ENCODE results near the gene WDR43. TPM values are rescaled to one million over a fixed set of nuclear protein-coding genes. Genes with fewer than 3 reads are reported as not detected.

Gene WDR43
- total and polyA plus RNA-seq, 11 donors = 4.5 to 35.9 (median 22.5) TPM

GRCh38 chr2:28949190-28949589 is 54.7 kb downstream of the WDR43 start:
- no peak for DNase-seq
- H3K4me3 ChIP-seq = no peak overlapping the region
- H3K9me3 ChIP-seq = peaks cover 0 to 8% (median 0%) of the 10 kb centered on the region in 12 donors
- H3K4me1 ChIP-seq = peaks cover 0 to 20% (median 0%) of the 10 kb centered on the region in 12 donors
- WGBS, 4 donors = 93 to 100% (median 95%) methylated on average over 1 of the region's 1 CpG
- ATAC-seq = no peak
- TF ChIP-seq CTCF (IDR thresholded peaks at IDR 0.05) (no peak), POLR2A (IDR thresholded peaks at IDR 0.05) (no peak)
- intact Hi-C loops (cut with DNase I) = no loop called here
- peaks cover 0 to 54% (median 48%) of the 10 kb centered on the region in 9 donors for H3K36me3 ChIP-seq
- no peak overlapping the region for H3K27ac ChIP-seq
- H3K27me3 ChIP-seq = no peaks in the 10 kb centered on the region

GRCh38 chr2:28949617-28950305 is 55.3 kb downstream of the WDR43 start:
- no peak overlapping the region for H3K27ac ChIP-seq
- peaks cover 0 to 20% (median 0%) of the 10 kb centered on the region in 12 donors for H3K4me1 ChIP-seq
- H3K9me3 ChIP-seq = peaks cover 0 to 8% (median 0%) of the 10 kb centered on the region in 12 donors
- no peaks in the 10 kb centered on the region for H3K27me3 ChIP-seq
- TF ChIP-seq POLR2A (IDR thresholded peaks at IDR 0.05) (no peak), CTCF (IDR thresholded peaks at IDR 0.05) (no peak)
- WGBS, 4 donors = 88 to 89% (median 88%) methylated on average over 11 of the region's 11 CpGs
- intact Hi-C loops (cut with DNase I) = loop anchor here in 3 of 10 donors (10.0 kb wide), 3 partner anchors 385 to 1075 kb away; no protein-coding TSS in a partner anchor
- ATAC-seq (no peak), DNase-seq (no peak)
- no peak overlapping the region for H3K4me3 ChIP-seq
- H3K36me3 ChIP-seq = peaks cover 0 to 48% (median 42%) of the 10 kb centered on the region in 9 donors

- no peak overlapping the region for H3K4me3 ChIP-seq
- DNase-seq (no peak), ATAC-seq (no peak)
- no peaks in the 10 kb centered on the region for H3K27me3 ChIP-seq
- H3K4me1 ChIP-seq = peaks cover 0 to 20% (median 0%) of the 10 kb centered on the region in 12 donors
- H3K27ac ChIP-seq = peak overlapping the region in 2 of 12 donors; percentile 38 to 41
- peaks cover 0 to 8% (median 0%) of the 10 kb centered on the region in 12 donors for H3K9me3 ChIP-seq
- TF ChIP-seq POLR2A (IDR thresholded peaks at IDR 0.05) = no peak
- TF ChIP-seq CTCF (IDR thresholded peaks at IDR 0.05) = no peak
- 96 to 98% (median 97%) methylated on average over 12 of the region's 12 CpGs for WGBS, 4 donors
- H3K36me3 ChIP-seq = peaks cover 0 to 35% (median 29%) of the 10 kb centered on the region in 9 donors
- intact Hi-C loops (cut with DNase I) = loop anchor here in 3 of 10 donors (10.0 kb wide), 3 partner anchors 386 to 1074 kb away; no protein-coding TSS in a partner anchor
Measured at GRCh38 chr2:28950941-28951630, 56.6 kb downstream of the WDR43 start.
